A673 (cell line): ENCODE results near the gene GRPEL2. TPM values are rescaled to one million over a fixed set of nuclear protein-coding genes. Genes with fewer than 3 reads are reported as not detected.

Source experiments
- BruUV-seq: library from RNA; stranded (reverse); fragments of 400-500 nt; replicated peaks from 2 replicates; lab custom pipeline; 2021; lab: Mats Ljungman, UMichigan
- CTCF ChIA-PET: fragments of 300-600 bp; sonication (Branson Sonifier 250); formaldehyde crosslinking; loops from one replicate; lab custom pipeline; 2022; ENCODE audit warnings: antibody characterized with exemption; lab: Charles Lee
- POLR2A ChIA-PET: fragments of 300-600 bp; sonication (Branson Sonifier 250); formaldehyde crosslinking; loops from one replicate; lab custom pipeline; 2022; ENCODE audit warnings: antibody characterized with exemption; ENCODE audit not compliant: low non-redundant PET; lab: Charles Lee
- DNase-seq: peaks from one replicate; pipeline ENCODE4 v3.0.0-alpha.2; 2015; ENCODE audit warnings: low spot score
- H3K27ac ChIP-seq: fragments of 200-600 bp; sonication (generic); 2 replicates; pipeline ENCODE4 v1.5.1; 2016; ENCODE audit warnings: mixed run types, low read depth, mild to moderate bottlenecking, mixed read lengths, antibody characterized with exemption, low read length; ENCODE audit not compliant: poor library complexity, severe bottlenecking
- H3K27me3 ChIP-seq: fragments of 200-600 bp; sonication (generic); replicated peaks from 2 replicates; pipeline ENCODE4 v1.6.1; 2017; ENCODE audit warnings: mixed run types, low read depth, mild to moderate bottlenecking, mixed read lengths, antibody characterized with exemption, low read length; ENCODE audit not compliant: insufficient read depth, poor library complexity
- H3K36me3 ChIP-seq: fragments of 200-600 bp; sonication (generic); 2 replicates; pipeline ENCODE4 v1.6.1; 2016; ENCODE audit warnings: mixed run types, mild to moderate bottlenecking, mixed read lengths, antibody characterized with exemption, low read length; ENCODE audit not compliant: insufficient read depth, poor library complexity, severe bottlenecking
- H3K4me1 ChIP-seq: fragments of 200-600 bp; sonication (generic); 2 replicates; pipeline ENCODE4 v1.6.1; 2017; ENCODE audit warnings: mixed run types, mild to moderate bottlenecking, mixed read lengths, antibody characterized with exemption, low read length; ENCODE audit not compliant: insufficient read depth, poor library complexity, severe bottlenecking
- H3K4me3 ChIP-seq: fragments of 200-600 bp; sonication (generic); 2 replicates; pipeline ENCODE4 v1.5.1; 2016; ENCODE audit warnings: low read depth, mixed run types, mild to moderate bottlenecking, mixed read lengths, low read length; ENCODE audit not compliant: poor library complexity, severe bottlenecking
- H3K9me3 ChIP-seq: fragments of 200-600 bp; sonication (generic); 2 replicates; pipeline ENCODE4 v1.6.1; 2016; ENCODE audit warnings: mixed run types, low read depth, mild to moderate bottlenecking, mixed read lengths, antibody characterized with exemption, low read length; ENCODE audit not compliant: poor library complexity, severe bottlenecking
- EZH2 ChIP-seq: fragments of 200-600 bp; sonication (generic); IDR thresholded peaks from 2 replicates; pipeline ENCODE4 v1.6.1; 2017; ENCODE audit warnings: borderline replicate concordance, low read depth, mild to moderate bottlenecking, mixed read lengths, antibody characterized with exemption, low read length; ENCODE audit not compliant: poor library complexity, severe bottlenecking
- intact Hi-C: fragments of 100-400 bp; cut with micrococcal nuclease; formaldehyde crosslinking; loops from one replicate; pipeline ENCODE4 v1.10.0; 2022; ENCODE audit not compliant: unreplicated experiment
- total RNA-seq: library from RNA; stranded (reverse); gene quantifications from 2 replicates; pipeline ENCODE4 v1.2.3, GENCODE V29; 2021
- TF ChIP-seq, protein P1 (sequence below): fragments of 300-800, 200-600 bp; sonication (generic); conservative IDR thresholded peaks from 2 replicates; pipeline ENCODE4 v1.5.1; 2017; ENCODE audit warnings: low read depth, mild to moderate bottlenecking, antibody characterized with exemption, low read length, moderate library complexity, mixed read lengths

The GRPEL2 gene
- total RNA-seq, 1 experiment from 2014 or later: 33.2 TPM

DNA sequence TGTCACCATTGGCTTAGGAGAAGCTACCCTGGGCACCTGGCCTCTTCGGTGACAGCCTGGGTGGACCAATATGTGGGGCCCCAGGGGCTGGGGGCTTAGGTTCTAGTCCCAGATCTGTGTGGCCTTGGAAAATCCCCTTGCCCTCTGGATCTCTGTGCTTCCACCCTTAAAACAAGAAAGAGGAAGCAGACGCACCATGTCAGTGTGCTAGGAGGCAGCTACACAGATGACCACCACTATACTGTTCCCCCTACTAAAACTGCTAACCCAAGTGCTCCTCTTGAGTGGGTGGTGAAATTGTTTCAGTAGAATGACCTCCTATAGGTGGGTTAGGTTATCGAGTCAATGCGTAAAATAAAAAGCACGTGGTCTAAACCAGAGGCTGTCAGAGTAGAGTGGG, 42.7 kb upstream of the GRPEL2 start:
- DNase-seq: no peak
- Histone ChIP-seq H3K9me3 (no peaks in the 10 kb centered on the region), H3K4me1 (no peaks in the 10 kb centered on the region), H3K36me3 (no peaks in the 10 kb centered on the region), H3K27ac (no peak overlapping the region), H3K4me3 (no peak overlapping the region), H3K27me3 (no peaks in the 10 kb centered on the region)
- intact Hi-C loops: no loop called here
- BruUV-seq: no TSS peak
- ChIA-PET POLR2A (no interaction called here), CTCF (no interaction called here)
- no peak for TF ChIP-seq EZH2
- TF ChIP-seq, protein P1, sequence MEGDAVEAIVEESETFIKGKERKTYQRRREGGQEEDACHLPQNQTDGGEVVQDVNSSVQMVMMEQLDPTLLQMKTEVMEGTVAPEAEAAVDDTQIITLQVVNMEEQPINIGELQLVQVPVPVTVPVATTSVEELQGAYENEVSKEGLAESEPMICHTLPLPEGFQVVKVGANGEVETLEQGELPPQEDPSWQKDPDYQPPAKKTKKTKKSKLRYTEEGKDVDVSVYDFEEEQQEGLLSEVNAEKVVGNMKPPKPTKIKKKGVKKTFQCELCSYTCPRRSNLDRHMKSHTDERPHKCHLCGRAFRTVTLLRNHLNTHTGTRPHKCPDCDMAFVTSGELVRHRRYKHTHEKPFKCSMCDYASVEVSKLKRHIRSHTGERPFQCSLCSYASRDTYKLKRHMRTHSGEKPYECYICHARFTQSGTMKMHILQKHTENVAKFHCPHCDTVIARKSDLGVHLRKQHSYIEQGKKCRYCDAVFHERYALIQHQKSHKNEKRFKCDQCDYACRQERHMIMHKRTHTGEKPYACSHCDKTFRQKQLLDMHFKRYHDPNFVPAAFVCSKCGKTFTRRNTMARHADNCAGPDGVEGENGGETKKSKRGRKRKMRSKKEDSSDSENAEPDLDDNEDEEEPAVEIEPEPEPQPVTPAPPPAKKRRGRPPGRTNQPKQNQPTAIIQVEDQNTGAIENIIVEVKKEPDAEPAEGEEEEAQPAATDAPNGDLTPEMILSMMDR: no peak

DNA sequence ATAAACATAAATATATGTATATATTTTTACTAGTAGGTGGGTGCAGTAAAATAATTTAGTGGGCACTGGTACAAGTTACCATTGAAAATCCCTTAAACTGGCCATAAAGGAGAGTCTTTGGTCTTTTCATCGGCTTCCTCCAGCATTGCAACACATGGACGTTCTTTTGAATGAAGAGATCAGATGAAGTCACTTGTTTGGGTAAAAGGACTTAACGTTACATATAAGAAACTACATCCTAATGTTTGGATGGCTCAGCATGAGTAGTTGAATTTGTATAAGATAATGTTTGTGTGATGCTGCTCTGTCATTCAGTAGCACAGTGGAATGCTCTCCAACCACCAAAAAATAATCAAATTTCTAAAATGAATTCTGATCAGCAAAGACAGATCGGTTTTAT, 42.1 kb upstream of the GRPEL2 start:
- no peaks in the 10 kb centered on the region for H3K36me3 ChIP-seq
- POLR2A ChIA-PET: no interaction called here
- intact Hi-C loops: no loop called here
- TF ChIP-seq EZH2: no peak
- TF ChIP-seq, protein P1: no peak
- no peaks in the 10 kb centered on the region for H3K27me3 ChIP-seq
- no peaks in the 10 kb centered on the region for H3K9me3 ChIP-seq
- CTCF ChIA-PET: no interaction called here
- BruUV-seq: no TSS peak
- DNase-seq: no peak
- no peak overlapping the region for H3K4me3 ChIP-seq
- no peak overlapping the region for H3K27ac ChIP-seq
- H3K4me1 ChIP-seq: no peaks in the 10 kb centered on the region

DNA sequence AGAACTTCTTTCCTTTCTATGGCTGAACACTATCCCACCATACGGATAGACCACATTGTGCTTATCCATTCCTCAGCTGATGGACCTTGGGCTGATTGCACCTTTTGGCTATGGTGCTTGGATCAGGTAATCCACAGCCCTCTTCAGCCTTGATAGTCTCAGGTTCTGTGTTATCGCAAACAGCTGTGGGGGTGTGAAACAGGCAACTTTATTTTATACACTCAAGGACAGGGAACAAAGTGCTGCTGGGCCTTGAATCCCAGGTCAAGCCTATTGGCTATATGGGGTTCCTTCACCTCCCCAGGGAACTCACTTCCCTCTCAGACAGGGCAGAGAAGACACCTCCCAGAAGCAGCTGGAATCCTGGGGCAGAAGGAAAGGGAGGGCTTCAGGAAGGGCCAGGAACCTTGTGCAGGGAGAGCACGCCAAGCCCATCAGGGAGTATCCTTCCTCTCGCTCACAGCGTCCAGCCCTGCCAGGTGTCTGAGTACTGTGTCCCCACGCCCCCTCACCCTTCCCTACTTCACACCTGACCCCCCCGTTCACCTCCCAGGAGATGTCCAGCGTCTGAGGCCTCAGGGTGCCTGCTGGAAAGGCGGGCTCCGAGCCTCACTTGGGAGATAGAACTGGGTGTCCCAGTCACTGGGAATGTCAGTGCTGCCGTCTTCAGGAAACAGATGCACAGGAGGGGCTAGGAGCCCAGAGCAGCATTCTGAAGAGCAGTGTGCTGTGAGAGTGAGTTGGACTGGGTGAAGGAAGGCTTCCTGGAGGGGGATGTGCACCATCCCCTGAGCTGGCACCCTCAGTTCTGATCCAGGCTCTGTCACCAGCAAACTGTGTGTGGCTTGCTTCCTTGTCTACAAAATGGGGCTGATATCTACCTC, 40.9 kb upstream of the GRPEL2 start:
- Histone ChIP-seq H3K27ac (no peak overlapping the region), H3K36me3 (no peaks in the 10 kb centered on the region), H3K4me1 (no peaks in the 10 kb centered on the region), H3K27me3 (no peaks in the 10 kb centered on the region), H3K9me3 (no peaks in the 10 kb centered on the region), H3K4me3 (no peak overlapping the region)
- POLR2A ChIA-PET: no interaction called here
- CTCF ChIA-PET: interaction anchor here (0.5 kb wide), 1 partner anchor 137 kb away, joined by 3 read pairs; no protein-coding TSS in a partner anchor
- no TSS peak for BruUV-seq
- DNase-seq: no peak
- intact Hi-C loops: no loop called here
- TF ChIP-seq EZH2: no peak
- TF ChIP-seq, protein P1: no peak
